Measurements from ENCODE around the gene PLIN5. TPM values are rescaled to one million over a fixed set of nuclear protein-coding genes. Genes with fewer than 3 reads are reported as not detected.

The PLIN5 gene
- total and polyA plus RNA-seq, 2 donors (not counting 1 experiment from before 2014, with no cell fraction given), result not detected

- no peak for DNase-seq (ENCODE audit: low read depth in 2 of 2)
- H3K9me3 ChIP-seq (ENCODE audit: control insufficient read depth, insufficient read depth, low read depth, low read length), result no peaks in the 10 kb centered on the region
- H3K4me2 ChIP-seq (ENCODE audit: extremely low read depth, insufficient read depth, low read length), result no peak overlapping the region
- TF ChIP-seq CTCF (conservative IDR thresholded peaks at IDR 0.05 in 1 of 2, IDR thresholded peaks at IDR 0.05 in 1 of 2; ENCODE audit: low read depth in 1 of 2, low read length in 2 of 2) (no peak), EZH2 (IDR thresholded peaks at IDR 0.05; ENCODE audit: low read length, missing control alignments) (no peak)
- H2AFZ ChIP-seq (ENCODE audit: low read length), result no peak overlapping the region
- H3K4me1 ChIP-seq (ENCODE audit: control insufficient read depth, extremely low read depth, insufficient read depth, low read length), result no peaks in the 10 kb centered on the region
- no peaks in the 10 kb centered on the region for H3K36me3 ChIP-seq (ENCODE audit: control insufficient read depth, insufficient read depth, low read length)
- H3K27ac ChIP-seq (ENCODE audit: insufficient read depth, low read length), result no peak overlapping the region
- H3K27me3 ChIP-seq (ENCODE audit: control insufficient read depth, insufficient read depth, low read length), result no peaks in the 10 kb centered on the region
- H4K20me1 ChIP-seq (ENCODE audit: control insufficient read depth, extremely low read depth, insufficient read depth, low read length), result no peaks in the 10 kb centered on the region
- H3K4me3 ChIP-seq (replicated peaks in 1 of 4; ENCODE audit: control extremely low read depth in 1 of 4, insufficient read depth in 1 of 4, low read depth in 3 of 4, low read length in 4 of 4), result no peak overlapping the region
- no peaks in the 10 kb centered on the region for H3K79me2 ChIP-seq (ENCODE audit: control insufficient read depth, insufficient read depth, low read length)
- H3K9ac ChIP-seq (ENCODE audit: insufficient read depth, low read length), result no peak overlapping the region
Measured at GRCh38 chr19:4550479-4551050, 15.5 kb upstream of the PLIN5 start.

- Histone ChIP-seq H3K4me3 (replicated peaks in 1 of 4; ENCODE audit: control extremely low read depth in 1 of 4, insufficient read depth in 1 of 4, low read depth in 3 of 4, low read length in 4 of 4) (no peak overlapping the region), H3K27ac (ENCODE audit: insufficient read depth, low read length) (no peak overlapping the region), H4K20me1 (ENCODE audit: control insufficient read depth, extremely low read depth, insufficient read depth, low read length) (no peaks in the 10 kb centered on the region), H3K36me3 (ENCODE audit: control insufficient read depth, insufficient read depth, low read length) (no peaks in the 10 kb centered on the region), H3K4me1 (ENCODE audit: control insufficient read depth, extremely low read depth, insufficient read depth, low read length) (no peaks in the 10 kb centered on the region), H2AFZ (ENCODE audit: low read length) (no peak overlapping the region), H3K4me2 (ENCODE audit: extremely low read depth, insufficient read depth, low read length) (no peak overlapping the region), H3K9ac (ENCODE audit: insufficient read depth, low read length) (no peak overlapping the region), H3K79me2 (ENCODE audit: control insufficient read depth, insufficient read depth, low read length) (no peaks in the 10 kb centered on the region), H3K9me3 (ENCODE audit: control insufficient read depth, insufficient read depth, low read depth, low read length) (no peaks in the 10 kb centered on the region), H3K27me3 (ENCODE audit: control insufficient read depth, insufficient read depth, low read length) (no peaks in the 10 kb centered on the region)
- no peak for DNase-seq (ENCODE audit: low read depth in 2 of 2)
- TF ChIP-seq EZH2 (IDR thresholded peaks at IDR 0.05; ENCODE audit: low read length, missing control alignments) (no peak), CTCF (conservative IDR thresholded peaks at IDR 0.05 in 1 of 2, IDR thresholded peaks at IDR 0.05 in 1 of 2; ENCODE audit: low read depth in 1 of 2, low read length in 2 of 2) (no peak)
Measured at GRCh38 chr19:4550018-4550417, 15.0 kb upstream of the PLIN5 start.

- no peak overlapping the region for H3K27ac ChIP-seq (ENCODE audit: insufficient read depth, low read length)
- H4K20me1 ChIP-seq (ENCODE audit: control insufficient read depth, extremely low read depth, insufficient read depth, low read length), result no peaks in the 10 kb centered on the region
- H3K9me3 ChIP-seq (ENCODE audit: control insufficient read depth, insufficient read depth, low read depth, low read length), result no peaks in the 10 kb centered on the region
- H3K4me2 ChIP-seq (ENCODE audit: extremely low read depth, insufficient read depth, low read length), result no peak overlapping the region
- H2AFZ ChIP-seq (ENCODE audit: low read length), result no peak overlapping the region
- H3K36me3 ChIP-seq (ENCODE audit: control insufficient read depth, insufficient read depth, low read length), result no peaks in the 10 kb centered on the region
- H3K79me2 ChIP-seq (ENCODE audit: control insufficient read depth, insufficient read depth, low read length), result no peaks in the 10 kb centered on the region
- no peak for DNase-seq (ENCODE audit: low read depth in 2 of 2)
- no peaks in the 10 kb centered on the region for H3K27me3 ChIP-seq (ENCODE audit: control insufficient read depth, insufficient read depth, low read length)
- H3K4me3 ChIP-seq (replicated peaks in 1 of 4; ENCODE audit: control extremely low read depth in 1 of 4, insufficient read depth in 1 of 4, low read depth in 3 of 4, low read length in 4 of 4), result no peak overlapping the region
- H3K4me1 ChIP-seq (ENCODE audit: control insufficient read depth, extremely low read depth, insufficient read depth, low read length), result no peaks in the 10 kb centered on the region
- TF ChIP-seq EZH2 (IDR thresholded peaks at IDR 0.05; ENCODE audit: low read length, missing control alignments) (no peak), CTCF (conservative IDR thresholded peaks at IDR 0.05 in 1 of 2, IDR thresholded peaks at IDR 0.05 in 1 of 2; ENCODE audit: low read depth in 1 of 2, low read length in 2 of 2) (no peak)
- H3K9ac ChIP-seq (ENCODE audit: insufficient read depth, low read length), result no peak overlapping the region
Measured at GRCh38 chr19:4548238-4548584, 13.2 kb upstream of the PLIN5 start.
